HL-60 (cell line): ENCODE data around the gene IL10RA.

ENCODE experiments used
- DNase-seq, 2 experiments: peaks; one replicate each; pipeline ENCODE4 v3.0.0-alpha.2; 2010 to 2020; ENCODE audit warnings: low read depth in 1 of 2, low spot score in 1 of 2
- H3K27ac ChIP-seq: fragments of 250-450 bp; sonication (Bioruptor Pico); replicated peaks from 2 replicates; pipeline ENCODE4 v1.5.1; 2020; ENCODE audit warnings: mild to moderate bottlenecking, moderate library complexity
- H3K27me3 ChIP-seq: fragments of 250-450 bp; sonication (Bioruptor Pico); 2 replicates; pipeline ENCODE4 v1.5.1; 2021; ENCODE audit warnings: mild to moderate bottlenecking, moderate library complexity; ENCODE audit not compliant: insufficient read depth, poor library complexity, severe bottlenecking
- H3K4me3 ChIP-seq: replicated peaks from 2 replicates; pipeline ENCODE4 v1.5.1; 2011; ENCODE audit warnings: mild to moderate bottlenecking, control low read depth, low read length; ENCODE audit not compliant: insufficient read depth
- CTCF ChIP-seq: IDR thresholded peaks from one replicate; pipeline ENCODE4 v1.5.1; 2011; ENCODE audit warnings: low read length, control low read depth, inconsistent platforms; ENCODE audit not compliant: insufficient read depth
- GABPA ChIP-seq: IDR thresholded peaks from 2 replicates; pipeline ENCODE4 v1.6.1; 2012; ENCODE audit warnings: low read depth
- POLR2AphosphoS5 ChIP-seq: IDR thresholded peaks from 2 replicates; pipeline ENCODE4 v1.6.1; 2012; ENCODE audit warnings: low read depth
- REST ChIP-seq: IDR thresholded peaks from 2 replicates; pipeline ENCODE4 v1.6.1; 2012; ENCODE audit warnings: low read depth; ENCODE audit not compliant: insufficient replicate concordance
- SPI1 ChIP-seq: IDR thresholded peaks from 2 replicates; pipeline ENCODE4 v1.6.1; 2012; ENCODE audit warnings: low read depth, mild to moderate bottlenecking, borderline replicate concordance

IL10RA gene

GRCh38 chr11:117941163-117941707 is 45.0 kb upstream of the IL10RA start:
- no peak for TF ChIP-seq REST
- no peak for TF ChIP-seq GABPA
- no peak for TF ChIP-seq POLR2AphosphoS5
- no peak for TF ChIP-seq CTCF
- TF ChIP-seq SPI1: no peak
- no peak overlapping the region for H3K4me3 ChIP-seq

GRCh38 chr11:117941976-117942654 is 44.1 kb upstream of the IL10RA start:
- H3K27me3 ChIP-seq: peaks cover 3% of the 10 kb centered on the region
- no peak overlapping the region for H3K27ac ChIP-seq
- H3K4me3 ChIP-seq: no peak overlapping the region
- no peak for TF ChIP-seq CTCF
- no peak for TF ChIP-seq POLR2AphosphoS5
- no peak for TF ChIP-seq REST
- no peak for TF ChIP-seq GABPA
- TF ChIP-seq SPI1: no peak
- DNase-seq: no peak

More at GRCh38 chr11:117941163-117941707, 45.0 kb upstream of the IL10RA start:
- Histone ChIP-seq H3K27ac (no peak overlapping the region), H3K27me3 (peaks cover 3% of the 10 kb centered on the region)
- DNase-seq: no peak

GRCh38 chr11:117944554-117944953 is 41.6 kb upstream of the IL10RA start:
- TF ChIP-seq SPI1 (no peak), CTCF (no peak), REST (no peak), GABPA (no peak)
- no peak overlapping the region for H3K27ac ChIP-seq
- no peak overlapping the region for H3K4me3 ChIP-seq
- DNase-seq: no peak
- peaks cover 3% of the 10 kb centered on the region for H3K27me3 ChIP-seq
